Skeletal muscle tissue (tissue), 4 donors: ENCODE data around the gene LHB. TPM values are rescaled to one million over a fixed set of nuclear protein-coding genes. Genes with fewer than 3 reads are reported as not detected.

Source experiments
- H3K27ac ChIP-seq: one replicate; pipeline ENCODE4 v1.7.0; 2013; ENCODE audit warnings: mild to moderate bottlenecking, low read depth, low read length, inconsistent platforms
- H3K27me3 ChIP-seq, 3 donors: one replicate each; pipeline ENCODE4 v1.7.0; 2013; ENCODE audit warnings: low read length in 3 of 3; ENCODE audit not compliant: control insufficient read depth in 3 of 3, insufficient read depth in 3 of 3
- H3K36me3 ChIP-seq, 3 donors: one replicate each; pipeline ENCODE4 v1.7.0; 2013; ENCODE audit warnings: low read length in 3 of 3; ENCODE audit not compliant: control insufficient read depth in 3 of 3, insufficient read depth in 3 of 3
- H3K4me1 ChIP-seq, 3 donors: one replicate each; pipeline ENCODE4 v1.7.0; 2013; ENCODE audit warnings: low read length in 3 of 3, mild to moderate bottlenecking in 3 of 3; ENCODE audit not compliant: control insufficient read depth in 3 of 3, insufficient read depth in 3 of 3
- H3K4me3 ChIP-seq, 3 donors: one replicate each; pipeline ENCODE4 v1.7.0; 2013; ENCODE audit warnings: low read length in 3 of 3
- H3K9ac ChIP-seq, 3 donors: one replicate each; pipeline ENCODE4 v1.7.0; 2013; ENCODE audit warnings: low read length in 3 of 3, mild to moderate bottlenecking in 3 of 3, moderate library complexity in 2 of 3, low read depth in 1 of 3
- H3K9me3 ChIP-seq, 3 donors: one replicate each; pipeline ENCODE4 v1.7.0; 2013; ENCODE audit warnings: low read length in 3 of 3; ENCODE audit not compliant: control insufficient read depth in 3 of 3
- total RNA-seq: library from RNA; depleted of rRNA; stranded (reverse); fragments of >200 nt; gene quantifications from one replicate; pipeline ENCODE4 v1.2.3, GENCODE V29; 2014
- donor health status: Osteomylitis.

The LHB gene
- total RNA-seq, 1 donor from 2014 or later = not detected

- Histone ChIP-seq H3K27ac (no peak overlapping the region), H3K27me3 (peaks cover under 1 to 3% (median 3%) of the 10 kb centered on the region in 3 donors), H3K36me3 (peaks cover 38 to 54% (median 50%) of the 10 kb centered on the region in 3 donors), H3K9me3 (no peaks in the 10 kb centered on the region), H3K4me1 (peaks cover 12 to 20% (median 15%) of the 10 kb centered on the region in 3 donors), H3K9ac (no peak overlapping the region), H3K4me3 (no peak overlapping the region)
Observed at GRCh38 chr19:49014123-49014869, 2.6 kb downstream of the LHB start.

DNA sequence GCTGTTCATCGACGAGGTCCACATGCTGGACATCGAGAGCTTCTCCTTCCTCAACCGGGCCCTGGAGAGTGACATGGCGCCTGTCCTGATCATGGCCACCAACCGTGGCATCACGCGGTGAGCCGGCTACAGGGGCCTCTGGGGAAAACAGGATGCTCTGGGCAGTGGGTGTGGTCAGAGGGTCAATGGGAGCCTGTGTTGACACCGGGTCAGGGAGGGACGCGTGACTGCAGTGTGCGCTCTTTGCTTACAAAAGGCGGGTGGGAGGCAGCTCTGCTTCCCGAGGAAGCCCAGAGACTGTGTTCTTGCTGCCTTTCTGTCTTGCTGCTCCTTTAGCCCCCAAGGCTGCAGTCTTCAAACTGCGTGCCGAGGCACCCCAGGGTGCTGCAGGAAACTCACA is 5.7 kb downstream of the LHB start:
- no peak overlapping the region for H3K27ac ChIP-seq
- H3K27me3 ChIP-seq = no peaks in the 10 kb centered on the region
- H3K36me3 ChIP-seq = peaks cover 53 to 67% (median 62%) of the 10 kb centered on the region in 3 donors
- no peak overlapping the region for H3K4me3 ChIP-seq
- no peak overlapping the region for H3K9ac ChIP-seq
- H3K4me1 ChIP-seq = no peaks in the 10 kb centered on the region
- no peaks in the 10 kb centered on the region for H3K9me3 ChIP-seq

DNA sequence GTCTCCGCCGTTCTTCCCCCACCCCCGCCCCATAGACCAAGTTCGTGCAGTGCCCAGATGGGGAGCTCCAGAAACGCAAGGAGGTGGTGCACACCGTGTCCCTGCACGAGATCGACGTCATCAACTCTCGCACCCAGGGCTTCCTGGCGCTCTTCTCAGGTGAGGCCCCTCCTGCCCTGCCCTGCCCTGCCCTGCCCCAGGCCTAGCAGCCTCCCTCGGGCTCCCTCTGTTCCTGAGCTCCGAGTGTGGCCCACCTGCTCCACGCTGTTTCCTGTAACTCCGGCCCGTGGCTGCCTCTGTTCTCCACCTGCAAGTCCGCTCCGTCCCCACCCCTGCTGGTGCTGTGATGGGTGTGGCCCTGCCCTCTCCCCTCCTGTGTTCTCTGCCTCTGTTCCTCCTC is 6.4 kb downstream of the LHB start:
- no peaks in the 10 kb centered on the region for H3K27me3 ChIP-seq
- no peak overlapping the region for H3K9ac ChIP-seq
- H3K36me3 ChIP-seq = peaks cover 53 to 63% (median 60%) of the 10 kb centered on the region in 3 donors
- H3K9me3 ChIP-seq = no peaks in the 10 kb centered on the region
- H3K4me1 ChIP-seq = no peaks in the 10 kb centered on the region
- H3K27ac ChIP-seq = no peak overlapping the region
- H3K4me3 ChIP-seq = no peak overlapping the region

- no peaks in the 10 kb centered on the region for H3K9me3 ChIP-seq
- H3K36me3 ChIP-seq = peaks cover 53 to 63% (median 59%) of the 10 kb centered on the region in 3 donors
- no peaks in the 10 kb centered on the region for H3K4me1 ChIP-seq
- no peak overlapping the region for H3K27ac ChIP-seq
- H3K27me3 ChIP-seq = no peaks in the 10 kb centered on the region
- H3K4me3 ChIP-seq = no peak overlapping the region
- no peak overlapping the region for H3K9ac ChIP-seq
Observed at GRCh38 chr19:49009828-49010227, 7.1 kb downstream of the LHB start.

DNA sequence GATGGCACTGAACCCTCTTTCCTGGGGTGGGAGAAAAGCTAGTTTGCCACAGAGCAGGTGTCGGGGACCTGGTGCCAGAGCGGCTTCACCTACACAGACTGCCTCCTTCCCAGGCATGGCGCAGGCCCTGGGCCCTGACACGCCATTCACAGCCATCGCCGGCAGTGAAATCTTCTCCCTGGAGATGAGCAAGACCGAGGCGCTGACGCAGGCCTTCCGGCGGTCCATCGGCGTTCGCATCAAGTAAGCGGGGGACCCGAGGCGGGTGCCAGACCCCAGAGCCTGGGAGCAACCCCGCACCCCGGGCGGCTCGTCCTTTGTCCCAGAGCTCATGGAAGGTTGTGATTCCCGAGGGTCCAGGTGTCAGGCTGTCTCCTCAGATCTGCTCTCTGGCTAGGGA is 10.0 kb downstream of the LHB start:
- Histone ChIP-seq H3K27ac (no peak overlapping the region), H3K4me3 (no peak overlapping the region), H3K9me3 (no peaks in the 10 kb centered on the region), H3K4me1 (no peaks in the 10 kb centered on the region), H3K36me3 (peaks cover 52 to 61% (median 56%) of the 10 kb centered on the region in 3 donors), H3K27me3 (no peaks in the 10 kb centered on the region), H3K9ac (no peak overlapping the region)

- no peak overlapping the region for H3K4me3 ChIP-seq
- H3K9me3 ChIP-seq = no peaks in the 10 kb centered on the region
- no peak overlapping the region for H3K27ac ChIP-seq
- no peak overlapping the region for H3K9ac ChIP-seq
- no peaks in the 10 kb centered on the region for H3K4me1 ChIP-seq
- H3K27me3 ChIP-seq = no peaks in the 10 kb centered on the region
- peaks cover 40 to 48% (median 40%) of the 10 kb centered on the region in 3 donors for H3K36me3 ChIP-seq
Observed at GRCh38 chr19:49004964-49005614, 11.8 kb downstream of the LHB start.

GRCh38 chr19:49004133-49004532 is 12.8 kb downstream of the LHB start:
- H3K9ac ChIP-seq = no peak overlapping the region
- H3K4me3 ChIP-seq = no peak overlapping the region
- H3K36me3 ChIP-seq = peaks cover 34 to 41% (median 36%) of the 10 kb centered on the region in 3 donors
- H3K27me3 ChIP-seq = no peaks in the 10 kb centered on the region
- H3K4me1 ChIP-seq = peaks cover 0 to 8% (median 3%) of the 10 kb centered on the region in 3 donors
- H3K9me3 ChIP-seq = no peaks in the 10 kb centered on the region
- H3K27ac ChIP-seq = no peak overlapping the region

- Histone ChIP-seq H3K9ac (peak overlapping the region in 1 of 3 donors; percentile 45), H3K27ac (no peak overlapping the region), H3K4me1 (peaks cover 5 to 19% (median 16%) of the 10 kb centered on the region in 3 donors), H3K36me3 (peaks cover 11 to 15% (median 11%) of the 10 kb centered on the region in 3 donors), H3K4me3 (no peak overlapping the region), H3K9me3 (no peaks in the 10 kb centered on the region), H3K27me3 (no peaks in the 10 kb centered on the region)
Observed at GRCh38 chr19:48999481-49000325, 17.2 kb downstream of the LHB start.

GRCh38 chr19:48997972-48998371 is 18.9 kb downstream of the LHB start:
- H3K4me3 ChIP-seq = no peak overlapping the region
- peak overlapping the region in 1 of 3 donors; percentile 40 for H3K9ac ChIP-seq
- no peaks in the 10 kb centered on the region for H3K9me3 ChIP-seq
- H3K27me3 ChIP-seq = no peaks in the 10 kb centered on the region
- peaks cover 12 to 29% (median 26%) of the 10 kb centered on the region in 3 donors for H3K4me1 ChIP-seq
- H3K36me3 ChIP-seq = peaks cover 0 to 4% (median 4%) of the 10 kb centered on the region in 3 donors
- peak overlapping the region; percentile 30 for H3K27ac ChIP-seq
